Spinal cord (tissue), 10 donors: ENCODE data around the gene GJA5. TPM values are rescaled to one million over a fixed set of nuclear protein-coding genes. Genes with fewer than 3 reads are reported as not detected.
"Not testable (repeated sequence)": the region's sequence is repeated elsewhere in the genome, so short reads cannot be mapped to it uniquely, and the experiment has no call there.

Source experiments
- DNase-seq, 6 donors: peaks; one replicate each; pipeline versions ENCODE4 v3.0.0 to v3.0.0-alpha.2; 2013 to 2015; ENCODE audit warnings: low spot score in 6 of 6, low read depth in 4 of 6
- H3K27ac ChIP-seq: one replicate; pipeline ENCODE4 v1.5.1; 2013; ENCODE audit warnings: low read depth, low read length, control low read depth
- H3K27me3 ChIP-seq: one replicate; pipeline ENCODE4 v1.6.1; 2013; ENCODE audit warnings: low read length; ENCODE audit not compliant: control insufficient read depth, insufficient read depth
- H3K36me3 ChIP-seq: one replicate; pipeline ENCODE4 v1.6.1; 2013; ENCODE audit warnings: low read length; ENCODE audit not compliant: control insufficient read depth, insufficient read depth
- H3K4me1 ChIP-seq: one replicate; pipeline ENCODE4 v1.6.1; 2013; ENCODE audit warnings: low read length; ENCODE audit not compliant: control insufficient read depth, insufficient read depth
- H3K4me3 ChIP-seq: one replicate; pipeline ENCODE4 v1.5.1; 2013; ENCODE audit warnings: low read depth, low read length, control low read depth
- H3K9me3 ChIP-seq: one replicate; pipeline ENCODE4 v1.6.1; 2013; ENCODE audit warnings: low read length; ENCODE audit not compliant: control insufficient read depth, insufficient read depth
- WGBS: methylation state at CpG from one replicate; pipeline ENCODE4 v1.1.5; 2013; ENCODE audit warnings: missing lambda C conversion rate; ENCODE audit not compliant: insufficient coverage; 5-methylcytosine and 5-hydroxymethylcytosine counted together
- polyA plus RNA-seq, 2 donors: library from polyadenylated mRNA; unstranded; fragments of 120-200 nt; gene quantifications; one replicate each; pipeline ENCODE4 v1.2.1, GENCODE V29; 2013; ENCODE audit not compliant: insufficient read length in 2 of 2
- total RNA-seq, 2 donors: library from RNA; depleted of rRNA in 1 of 2; stranded (reverse); fragments of 120-200 nt in 1 of 2; fragments of >200 nt in 1 of 2; gene quantifications; one replicate each; pipeline versions ENCODE4 v1.2.3 to v1.2.4, GENCODE V29; 2013 to 2014
- donor health status: healthy.

Gene GJA5
- total and polyA plus RNA-seq, 4 donors = 3.5 to 27.5 (median 6.1) TPM

DNA sequence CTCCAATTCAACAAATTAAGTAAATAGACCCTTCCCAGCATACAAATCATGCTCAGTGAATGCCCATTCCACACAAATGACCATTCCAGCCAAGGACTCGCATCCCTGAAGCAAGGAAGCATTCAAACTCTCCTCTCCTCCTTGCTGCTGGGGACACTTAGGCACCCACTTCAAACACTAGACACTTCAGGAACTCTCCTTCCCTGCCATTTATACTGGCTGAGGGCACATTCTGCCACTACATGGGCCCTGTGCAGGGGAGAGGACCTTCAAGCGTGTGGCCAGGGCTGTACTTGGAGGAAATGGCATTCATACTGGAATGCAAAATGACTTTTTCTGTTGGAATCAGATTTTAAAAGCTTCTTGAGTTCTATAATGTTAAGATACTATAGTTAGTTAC is 22.3 kb downstream of the GJA5 start:
- DNase-seq = no peak
- WGBS = 60% methylated on average over 1 of the region's 2 CpGs
- no peaks in the 10 kb centered on the region for H3K4me1 ChIP-seq

DNA sequence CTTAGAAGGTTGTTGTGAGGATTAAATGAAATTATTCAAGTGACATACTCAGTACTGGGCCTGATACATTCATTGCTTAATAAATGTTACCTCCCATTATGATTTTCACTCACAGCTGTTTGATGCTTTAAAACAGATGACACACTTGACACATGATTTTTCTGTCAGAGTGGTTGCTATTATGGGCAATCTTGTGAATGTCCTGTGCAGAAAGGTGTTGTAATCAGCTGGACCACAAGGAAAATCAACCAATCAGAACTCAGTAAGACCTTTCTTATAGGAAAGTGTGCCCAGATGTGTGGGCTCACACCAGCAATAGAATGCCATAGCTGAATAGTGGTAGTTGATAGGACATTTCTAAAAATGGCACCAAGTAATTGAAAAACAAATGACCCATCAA is 23.5 kb downstream of the GJA5 start:
- no peaks in the 10 kb centered on the region for H3K9me3 ChIP-seq

More for the DNA sequence above, 22.3 kb downstream of the GJA5 start:
- Histone ChIP-seq H3K27ac (no peak overlapping the region), H3K9me3 (no peaks in the 10 kb centered on the region), H3K27me3 (no peaks in the 10 kb centered on the region), H3K4me3 (no peak overlapping the region), H3K36me3 (no peaks in the 10 kb centered on the region)

DNA sequence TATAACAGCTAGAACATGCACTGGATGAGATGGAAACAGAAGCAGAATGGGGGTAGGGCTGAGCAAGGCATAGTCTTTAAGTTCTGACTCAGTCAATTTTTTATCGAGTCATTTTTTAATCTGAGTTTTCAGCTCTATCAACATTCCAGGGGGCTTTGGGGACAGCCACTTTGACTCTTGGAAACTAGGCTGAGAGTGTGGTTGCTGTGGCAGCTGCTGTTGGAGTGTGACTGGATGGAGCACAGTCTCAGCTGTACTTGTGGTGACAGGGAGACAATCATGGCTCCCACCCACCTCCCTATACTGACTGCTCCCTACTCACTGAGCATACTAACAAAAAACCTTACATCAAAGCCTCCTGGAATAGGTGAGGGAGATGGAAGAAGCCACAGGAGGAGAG is 25.0 kb downstream of the GJA5 start:
- WGBS = no CpG with 5 or more reads among the region's 1 CpG
- DNase-seq = no peak
- Histone ChIP-seq H3K4me1 (no peaks in the 10 kb centered on the region), H3K9me3 (no peaks in the 10 kb centered on the region), H3K27me3 (no peaks in the 10 kb centered on the region), H3K4me3 (no peak overlapping the region), H3K36me3 (no peaks in the 10 kb centered on the region), H3K27ac (no peak overlapping the region)

More for the DNA sequence above, 23.5 kb downstream of the GJA5 start:
- Histone ChIP-seq H3K27me3 (no peaks in the 10 kb centered on the region), H3K36me3 (no peaks in the 10 kb centered on the region), H3K27ac (no peak overlapping the region), H3K4me3 (no peak overlapping the region), H3K4me1 (no peaks in the 10 kb centered on the region)
- no peak for DNase-seq

DNA sequence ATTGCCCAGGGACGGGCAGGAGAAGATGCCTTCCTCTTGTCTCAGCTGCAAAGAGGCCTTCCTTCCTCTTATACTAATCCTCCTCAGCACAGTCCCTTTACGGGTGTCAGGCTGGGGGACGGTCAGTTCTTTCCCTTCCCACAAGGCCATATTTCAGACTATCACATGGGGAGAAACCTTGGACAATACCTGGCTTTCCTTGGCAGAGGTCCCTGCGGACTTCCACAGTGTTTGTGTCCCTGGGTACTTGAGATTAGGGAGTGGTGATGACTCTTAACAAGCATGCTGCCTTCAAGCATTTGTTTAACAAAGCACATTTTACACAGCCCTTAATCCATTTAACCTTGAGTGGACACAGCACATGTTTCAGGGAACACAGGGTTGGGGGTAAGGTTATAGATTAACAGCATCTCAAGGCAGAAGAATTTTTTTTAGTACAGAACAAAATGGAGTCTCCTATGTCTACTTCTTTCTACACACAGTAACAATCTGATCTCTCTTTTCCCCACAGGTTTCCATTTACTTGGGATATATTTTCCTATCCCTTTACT is 26.0 kb downstream of the GJA5 start:
- not testable (repeated sequence) for H3K9me3 ChIP-seq
- WGBS = 71% methylated on average over 1 of the region's 4 CpGs

DNA sequence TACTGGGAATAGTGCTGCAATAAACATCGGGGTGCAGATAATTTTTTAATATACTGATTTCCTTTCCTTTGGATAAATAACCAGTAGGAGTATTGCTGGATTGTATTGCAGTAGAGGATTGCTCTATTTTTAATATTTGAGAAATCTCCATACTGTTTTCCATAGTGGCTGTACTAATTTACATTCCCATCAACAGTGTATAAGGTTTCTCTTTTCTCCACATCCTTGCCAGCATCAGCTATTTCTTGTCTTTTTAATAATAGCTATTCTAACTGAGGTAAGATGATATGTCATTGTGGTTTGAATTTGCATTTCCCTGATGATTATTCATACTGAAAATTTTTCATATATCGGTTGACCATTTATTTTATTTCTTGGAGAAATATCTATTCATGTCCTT is 31.1 kb downstream of the GJA5 start:
- Histone ChIP-seq H3K4me1 (no peaks in the 10 kb centered on the region), H3K27me3 (no peaks in the 10 kb centered on the region)
- WGBS = no CpG with 5 or more reads among the region's 2 CpGs

More for the DNA sequence above, 26.0 kb downstream of the GJA5 start:
- not testable (repeated sequence) for DNase-seq, H3K36me3 ChIP-seq, H3K27ac ChIP-seq, H3K4me1 ChIP-seq, H3K4me3 ChIP-seq, H3K27me3 ChIP-seq

DNA sequence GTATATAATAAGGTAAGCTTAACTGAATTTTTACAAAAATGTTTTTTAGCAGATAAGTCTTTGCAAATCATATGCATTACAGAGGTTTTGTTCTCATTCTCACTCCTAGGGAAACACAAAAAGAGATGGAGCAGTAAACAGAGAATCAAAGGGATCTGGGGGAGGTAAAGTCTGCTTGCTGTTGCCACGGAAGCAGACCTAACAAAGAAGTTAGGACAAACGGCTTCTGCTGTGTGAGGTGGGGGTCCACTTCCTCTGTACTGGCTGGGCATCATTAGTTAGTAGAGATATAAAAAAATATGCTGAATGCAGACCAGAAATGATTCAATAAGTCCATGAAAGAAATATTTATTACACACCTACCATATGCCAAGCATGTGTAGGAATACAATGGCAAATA is 34.2 kb downstream of the GJA5 start:
- no peak overlapping the region for H3K27ac ChIP-seq
- H3K9me3 ChIP-seq = no peaks in the 10 kb centered on the region
- no CpG with 5 or more reads among the region's 2 CpGs for WGBS
- no peak overlapping the region for H3K4me3 ChIP-seq
- H3K4me1 ChIP-seq = no peaks in the 10 kb centered on the region
- no peak for DNase-seq
- H3K36me3 ChIP-seq = no peaks in the 10 kb centered on the region
- H3K27me3 ChIP-seq = no peaks in the 10 kb centered on the region

More for the DNA sequence above, 31.1 kb downstream of the GJA5 start:
- no peak overlapping the region for H3K27ac ChIP-seq
- no peaks in the 10 kb centered on the region for H3K36me3 ChIP-seq
- no peaks in the 10 kb centered on the region for H3K9me3 ChIP-seq
- DNase-seq = no peak
- H3K4me3 ChIP-seq = no peak overlapping the region

DNA sequence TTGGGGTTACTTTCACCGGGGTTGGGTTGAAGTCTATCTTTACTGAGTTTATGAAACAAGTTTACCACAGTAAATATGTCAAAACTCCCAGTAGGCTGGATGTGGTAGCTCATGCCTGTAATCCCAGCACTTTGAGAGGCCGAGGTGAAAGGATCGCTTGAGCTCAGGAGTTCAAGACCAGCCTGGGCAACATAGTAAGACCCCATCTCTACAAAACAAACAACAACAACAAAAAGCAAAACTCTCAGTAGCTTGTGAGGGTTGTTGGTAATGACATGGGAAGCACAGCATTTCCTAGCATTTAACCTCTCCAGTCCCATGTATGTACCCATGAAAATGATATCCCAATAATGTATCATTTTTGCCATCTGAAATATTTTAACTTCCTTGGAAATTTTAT is 34.7 kb downstream of the GJA5 start:
- Histone ChIP-seq H3K4me1 (no peaks in the 10 kb centered on the region), H3K27ac (no peak overlapping the region), H3K27me3 (no peaks in the 10 kb centered on the region), H3K9me3 (no peaks in the 10 kb centered on the region), H3K36me3 (no peaks in the 10 kb centered on the region), H3K4me3 (no peak overlapping the region)
- no peak for DNase-seq
- no CpG with 5 or more reads among the region's 3 CpGs for WGBS

DNA sequence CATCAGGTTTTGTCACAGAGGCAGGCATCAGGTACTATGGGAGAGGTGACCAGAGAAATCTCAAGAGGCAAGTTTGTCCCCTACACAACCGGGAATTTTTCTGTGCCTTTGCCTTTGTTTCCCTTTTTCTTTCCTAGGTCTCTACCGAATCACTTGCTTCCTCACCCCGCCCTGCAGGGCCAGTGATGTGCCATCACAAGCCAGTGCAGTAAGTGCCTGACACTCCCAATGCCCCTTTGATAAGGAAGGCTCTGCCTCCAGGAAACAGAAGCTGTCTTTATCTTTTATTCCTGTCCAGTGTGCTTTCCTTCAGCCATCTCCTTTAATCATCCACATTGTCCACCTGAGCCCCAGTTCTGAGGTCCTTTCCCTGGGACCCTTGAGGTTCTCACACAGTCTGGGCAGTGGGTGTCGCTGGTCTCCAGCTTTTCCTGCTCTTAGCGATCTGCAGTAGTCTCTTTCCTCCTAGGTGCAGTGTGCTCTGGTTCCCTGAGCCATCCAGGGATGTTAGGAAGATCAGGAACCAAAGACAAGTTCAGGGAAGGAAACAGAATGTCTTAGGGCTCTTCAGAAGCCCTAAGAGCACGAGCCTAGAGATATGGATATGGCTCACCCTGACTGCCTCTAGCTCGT is 36.6 kb downstream of the GJA5 start:
- H3K9me3 ChIP-seq = no peaks in the 10 kb centered on the region
- H3K27ac ChIP-seq = no peak overlapping the region
- H3K4me3 ChIP-seq = no peak overlapping the region
- DNase-seq = peak in 3 of 6 donors; percentile 19 to 73 (median 51)
- WGBS = 49% methylated on average over 4 of the region's 7 CpGs
- H3K36me3 ChIP-seq = no peaks in the 10 kb centered on the region
- no peaks in the 10 kb centered on the region for H3K4me1 ChIP-seq
- H3K27me3 ChIP-seq = no peaks in the 10 kb centered on the region

DNA sequence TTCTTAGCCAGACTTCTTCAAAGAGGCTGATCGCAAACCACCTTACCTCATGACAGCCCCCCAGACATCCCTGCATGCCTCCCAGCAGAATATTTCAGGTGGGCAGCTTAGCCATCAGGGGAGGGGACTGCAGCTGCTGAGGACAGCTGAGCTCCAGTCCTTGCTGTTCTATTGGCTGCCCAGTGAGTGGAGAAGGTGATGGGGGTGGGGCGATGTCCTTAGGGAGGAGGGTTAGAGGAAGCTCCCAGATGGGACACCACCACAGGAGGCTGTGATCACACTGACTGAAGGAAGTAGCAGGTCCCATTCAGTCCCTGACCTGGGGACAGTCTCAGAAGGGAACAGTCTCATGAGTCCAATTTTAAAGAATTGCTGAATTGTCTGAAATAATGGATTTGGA is 38.3 kb downstream of the GJA5 start:
- no peak overlapping the region for H3K27ac ChIP-seq
- WGBS = 81% methylated on average over 2 of the region's 2 CpGs
- H3K4me3 ChIP-seq = no peak overlapping the region
- H3K27me3 ChIP-seq = no peaks in the 10 kb centered on the region
- no peaks in the 10 kb centered on the region for H3K36me3 ChIP-seq
- no peak for DNase-seq
- no peaks in the 10 kb centered on the region for H3K4me1 ChIP-seq
- H3K9me3 ChIP-seq = no peaks in the 10 kb centered on the region

DNA sequence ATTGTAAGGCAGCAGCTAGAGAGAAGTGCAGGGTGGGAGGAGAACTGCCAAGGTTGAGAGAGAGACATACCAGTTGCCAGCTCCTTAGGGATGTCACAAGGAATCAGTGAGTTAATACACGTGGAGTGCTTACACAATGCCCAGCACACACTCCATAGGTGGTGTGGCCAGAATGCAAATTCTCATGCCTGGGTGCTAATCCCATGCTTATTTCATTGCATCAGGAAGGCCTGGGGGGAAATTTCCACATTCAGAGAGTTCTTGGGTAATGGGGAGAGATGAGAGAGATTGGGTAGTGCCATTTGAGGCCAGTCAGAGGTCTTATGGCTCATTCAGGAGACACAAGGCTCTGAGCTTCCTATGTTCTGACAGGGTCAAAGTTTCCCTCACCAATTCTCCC is 38.7 kb downstream of the GJA5 start:
- H3K27me3 ChIP-seq = no peaks in the 10 kb centered on the region
- no peaks in the 10 kb centered on the region for H3K9me3 ChIP-seq
- WGBS = 30% methylated on average over 1 of the region's 1 CpG
- H3K4me3 ChIP-seq = no peak overlapping the region
- H3K4me1 ChIP-seq = no peaks in the 10 kb centered on the region
- DNase-seq = no peak
- H3K27ac ChIP-seq = no peak overlapping the region
- H3K36me3 ChIP-seq = no peaks in the 10 kb centered on the region
